IMR-90 (cell line): Measurements from ENCODE around the gene TMEM271. TPM values are rescaled to one million over a fixed set of nuclear protein-coding genes. Genes with fewer than 3 reads are reported as not detected.

Experiments
- ATAC-seq: fragments of 200-7000 bp; cut with Tn5 transposase; 2 replicates; pipeline ENCODE4 v1.9.1; 2020; ENCODE audit warnings: low read depth, mild to moderate bottlenecking, moderate library complexity
- BruUV-seq: library from RNA; stranded (reverse); fragments of 400-500 nt; replicated peaks from 2 replicates; lab custom pipeline; 2021; lab: Mats Ljungman, UMichigan
- CTCF ChIA-PET: fragments of 300-600 bp; formaldehyde crosslinking; extraction: SDS; loops from one replicate; lab custom pipeline; 2021; ENCODE audit warnings: antibody characterized with exemption; lab: Yijun Ruan, JAX
- POLR2A ChIA-PET: fragments of 300-600 bp; sonication (Branson Sonifier 250); formaldehyde crosslinking; loops from one replicate; lab custom pipeline; 2022; ENCODE audit warnings: antibody characterized with exemption; ENCODE audit not compliant: unreplicated experiment; lab: Charles Lee
- DNase-seq: peaks from one replicate; pipeline ENCODE4 v3.0.0; 2013
- H2AFZ ChIP-seq: replicated peaks from 2 replicates; pipeline ENCODE3; 2013; ENCODE audit warnings: low read length, mild to moderate bottlenecking; ENCODE audit not compliant: poor library complexity
- H2AK5ac ChIP-seq: 2 replicates; pipeline ENCODE4 v1.6.1; 2013; ENCODE audit warnings: low read depth, low read length, inconsistent platforms
- H2AK9ac ChIP-seq: replicated peaks from 2 replicates; pipeline ENCODE3; 2013; ENCODE audit warnings: mild to moderate bottlenecking, low read depth, low read length, moderate library complexity; ENCODE audit not compliant: poor library complexity
- H2BK120ac ChIP-seq: 2 replicates; pipeline ENCODE4 v1.6.1; 2013; ENCODE audit warnings: low read depth, low read length, inconsistent platforms
- H2BK15ac ChIP-seq: 3 replicates; pipeline ENCODE4 v1.6.1; 2013; ENCODE audit warnings: low read depth, low read length, inconsistent platforms
- H2BK20ac ChIP-seq: 2 replicates; pipeline ENCODE4 v1.6.1; 2013; ENCODE audit warnings: low read depth, mild to moderate bottlenecking, inconsistent platforms, low read length, moderate library complexity
- H2BK5ac ChIP-seq: 2 replicates; pipeline ENCODE4 v1.6.1; 2013; ENCODE audit warnings: mild to moderate bottlenecking, low read depth, low read length, inconsistent platforms; ENCODE audit not compliant: poor library complexity, severe bottlenecking
- H3K14ac ChIP-seq: replicated peaks from 2 replicates; pipeline ENCODE4 v1.6.1; 2013; ENCODE audit warnings: low read depth, low read length, inconsistent platforms
- H3K18ac ChIP-seq: 2 replicates; pipeline ENCODE4 v1.6.1; 2013; ENCODE audit warnings: low read depth, low read length, control low read depth
- H3K23ac ChIP-seq: 2 replicates; pipeline ENCODE4 v1.6.1; 2013; ENCODE audit warnings: low read depth, low read length, inconsistent platforms
- H3K27ac ChIP-seq: 2 replicates; pipeline ENCODE4 v1.5.1; 2013; ENCODE audit warnings: mild to moderate bottlenecking, control low read depth, low read length; ENCODE audit not compliant: insufficient read depth
- H3K27me3 ChIP-seq: 2 replicates; pipeline ENCODE4 v1.6.1; 2013; ENCODE audit warnings: low read length; ENCODE audit not compliant: control insufficient read depth, insufficient read depth
- H3K36me3 ChIP-seq: 2 replicates; pipeline ENCODE4 v1.6.1; 2013; ENCODE audit warnings: low read length, mixed read lengths; ENCODE audit not compliant: control insufficient read depth, insufficient read depth
- H3K4ac ChIP-seq: 2 replicates; pipeline ENCODE4 v1.6.1; 2013; ENCODE audit warnings: low read depth, low read length, inconsistent platforms
- H3K4me1 ChIP-seq: 2 replicates; pipeline ENCODE4 v1.6.1; 2013; ENCODE audit warnings: low read length, mixed read lengths; ENCODE audit not compliant: control insufficient read depth, insufficient read depth
- H3K4me2 ChIP-seq: 2 replicates; pipeline ENCODE4 v1.6.1; 2013; ENCODE audit warnings: low read depth, mild to moderate bottlenecking, control low read depth, low read length, moderate library complexity
- H3K4me3 ChIP-seq: 2 replicates; pipeline ENCODE4 v1.5.1; 2013; ENCODE audit warnings: low read depth, mild to moderate bottlenecking, control low read depth, low read length, moderate library complexity; ENCODE audit not compliant: insufficient read depth
- H3K56ac ChIP-seq: 2 replicates; pipeline ENCODE4 v1.6.1; 2013; ENCODE audit warnings: low read length, inconsistent platforms; ENCODE audit not compliant: insufficient read depth; ENCODE audit errors: extremely low read depth
- H3K79me1 ChIP-seq, 2 experiments: 2 replicates each; pipeline ENCODE4 v1.6.1; 2013; ENCODE audit warnings: low read length in 2 of 2, inconsistent platforms in 1 of 2, low read depth in 1 of 2
- H3K9ac ChIP-seq: 2 replicates; pipeline ENCODE4 v1.6.1; 2013; ENCODE audit warnings: low read depth, low read length, control low read depth
- H3K9me1 ChIP-seq: 2 replicates; pipeline ENCODE4 v1.6.1; 2013; ENCODE audit warnings: low read length, inconsistent platforms; ENCODE audit not compliant: insufficient read depth
- H3K9me3 ChIP-seq: 2 replicates; pipeline ENCODE4 v1.6.1; 2013; ENCODE audit warnings: low read length; ENCODE audit not compliant: control insufficient read depth, insufficient read depth
- H4K20me1 ChIP-seq: 2 replicates; pipeline ENCODE4 v1.6.1; 2013; ENCODE audit warnings: low read length, inconsistent platforms; ENCODE audit not compliant: insufficient read depth
- H4K5ac ChIP-seq: 2 replicates; pipeline ENCODE4 v1.6.1; 2013; ENCODE audit warnings: mild to moderate bottlenecking, low read depth, low read length, control low read depth
- H4K8ac ChIP-seq, 2 experiments: 2 replicates each; pipeline ENCODE4 v1.6.1; 2013; ENCODE audit warnings: low read depth in 2 of 2, low read length in 2 of 2, control low read depth in 1 of 2, inconsistent platforms in 1 of 2
- H4K91ac ChIP-seq: 2 replicates; pipeline ENCODE4 v1.6.1; 2013; ENCODE audit warnings: low read depth, low read length, inconsistent platforms; ENCODE audit not compliant: insufficient read depth
- BHLHE40 ChIP-seq: fragments of 150-350 bp; IDR thresholded peaks from 2 replicates; pipeline ENCODE4 v1.6.1; 2016; ENCODE audit warnings: mild to moderate bottlenecking, low read depth, low read length
- CHD1 ChIP-seq: IDR thresholded peaks from 2 replicates; pipeline ENCODE4 v1.6.1; 2012; ENCODE audit warnings: low read depth, low read length, improper control_type of control experiment
- CTCF ChIP-seq: conservative IDR thresholded peaks from 2 replicates; pipeline ENCODE4 v1.5.1; 2012; ENCODE audit warnings: mild to moderate bottlenecking, low read depth, low read length, improper control_type of control experiment
- MAZ ChIP-seq: IDR thresholded peaks from 2 replicates; pipeline ENCODE4 v1.6.1; 2012; ENCODE audit warnings: low read depth, mild to moderate bottlenecking, low read length, improper control_type of control experiment, moderate library complexity, borderline replicate concordance
- WGBS, 2 experiments: methylation state at CpG; one replicate each; pipeline versions ENCODE4 v1.1.5 to v1.1.7; 2013; ENCODE audit warnings: missing lambda C conversion rate in 2 of 2; ENCODE audit not compliant: insufficient read length in 1 of 2; ENCODE audit errors: extremely low coverage in 2 of 2; 5-methylcytosine and 5-hydroxymethylcytosine counted together
- dilution Hi-C: fragments of 300-500 bp; cut with HindIII; formaldehyde crosslinking; loops from one replicate; pipeline ENCODE4 v1.14.3; 2018; ENCODE audit warnings: low sequenced_read_pairs; ENCODE audit not compliant: unreplicated experiment
- in situ Hi-C: fragments of 300-500 bp; cut with MboI; formaldehyde crosslinking; loops from 3 replicates; pipeline ENCODE4 v1.14.3; 2019; ENCODE audit warnings: low sequenced_read_pairs, inconsistent platforms, mixed read lengths
- intact Hi-C: fragments of 100-400 bp; cut with micrococcal nuclease; formaldehyde crosslinking; loops from 2 replicates; pipeline ENCODE4 v1.10.0; 2022
- polyA plus RNA-seq, 3 experiments: library from polyadenylated mRNA; depleted of rRNA; stranded (reverse); fragments of >200 nt; gene quantifications; 2 replicates each; pipeline ENCODE4 v1.2.3, GENCODE V29; 2012; ENCODE audit warnings: low replicate concordance in 1 of 3
- total RNA-seq: library from RNA; depleted of rRNA; stranded (reverse); fragments of >200 nt; gene quantifications from 2 replicates; pipeline ENCODE4 v1.2.3, GENCODE V29; 2012

The TMEM271 gene
- total and polyA plus RNA-seq, 2 of the 4 experiments (the other 2 are of a cell fraction) = not detected

GRCh38 chr4:588351-588849 lies 12.3 kb upstream of the TMEM271 start:
- Histone ChIP-seq H4K20me1 (no peaks in the 10 kb centered on the region), H4K91ac (no peak overlapping the region), H3K9ac (no peak overlapping the region), H2AFZ (no peak overlapping the region), H3K9me3 (peaks cover 4% of the 10 kb centered on the region), H4K5ac (no peak overlapping the region), H2BK120ac (no peak overlapping the region), H3K18ac (no peak overlapping the region), H3K79me1 (no peaks in the 10 kb centered on the region), H2BK5ac (no peak overlapping the region), H2AK9ac (no peak overlapping the region), H2BK15ac (no peak overlapping the region), H2AK5ac (no peak overlapping the region), H2BK20ac (no peak overlapping the region), H3K23ac (no peak overlapping the region), H3K4me1 (no peaks in the 10 kb centered on the region), H3K27me3 (no peaks in the 10 kb centered on the region), H3K27ac (no peak overlapping the region), H3K56ac (no peak overlapping the region), H3K14ac (no peak overlapping the region), H3K4me3 (no peak overlapping the region), H4K8ac (no peak overlapping the region), H3K9me1 (no peaks in the 10 kb centered on the region), H3K4ac (no peak overlapping the region), H3K4me2 (no peak overlapping the region), H3K36me3 (no peaks in the 10 kb centered on the region)
- TF ChIP-seq CHD1 (no peak), MAZ (no peak), CTCF (no peak), BHLHE40 (no peak)
- no peak for DNase-seq
- ChIA-PET POLR2A (no interaction called here), CTCF (no interaction called here)
- intact Hi-C loops = no loop called here
- no TSS peak for BruUV-seq
- in situ Hi-C loops = no loop called here
- no peak for ATAC-seq
- WGBS, 2 experiments = 70% methylated on average over 23 of the region's 36 CpGs; no CpG with 5 or more reads in 1 of the 2 experiments
- dilution Hi-C loops = no loop called here
